Fibroblast of mammary gland (primary cell): ENCODE data around the gene IKZF2.

Experiments used
- DNase-seq: peaks from one replicate; pipeline ENCODE4 v3.0.0-alpha.2; 2010; ENCODE audit warnings: low read depth
- H3K4me3 ChIP-seq: 2 replicates; pipeline ENCODE4 v1.5.1; 2011; ENCODE audit warnings: low read depth, mild to moderate bottlenecking, low read length, moderate library complexity; ENCODE audit not compliant: control insufficient read depth
- TF ChIP-seq, protein P1 (sequence below): conservative IDR thresholded peaks from 2 replicates; pipeline ENCODE4 v1.5.1; 2011; ENCODE audit warnings: low read depth, low read length, inconsistent platforms; ENCODE audit not compliant: control insufficient read depth, insufficient read depth

The IKZF2 gene

GRCh38 chr2:212961255-212961654 is 190.2 kb downstream of the IKZF2 start:
- H3K4me3 ChIP-seq: no peak overlapping the region
- no peak for DNase-seq
- TF ChIP-seq, protein P1, sequence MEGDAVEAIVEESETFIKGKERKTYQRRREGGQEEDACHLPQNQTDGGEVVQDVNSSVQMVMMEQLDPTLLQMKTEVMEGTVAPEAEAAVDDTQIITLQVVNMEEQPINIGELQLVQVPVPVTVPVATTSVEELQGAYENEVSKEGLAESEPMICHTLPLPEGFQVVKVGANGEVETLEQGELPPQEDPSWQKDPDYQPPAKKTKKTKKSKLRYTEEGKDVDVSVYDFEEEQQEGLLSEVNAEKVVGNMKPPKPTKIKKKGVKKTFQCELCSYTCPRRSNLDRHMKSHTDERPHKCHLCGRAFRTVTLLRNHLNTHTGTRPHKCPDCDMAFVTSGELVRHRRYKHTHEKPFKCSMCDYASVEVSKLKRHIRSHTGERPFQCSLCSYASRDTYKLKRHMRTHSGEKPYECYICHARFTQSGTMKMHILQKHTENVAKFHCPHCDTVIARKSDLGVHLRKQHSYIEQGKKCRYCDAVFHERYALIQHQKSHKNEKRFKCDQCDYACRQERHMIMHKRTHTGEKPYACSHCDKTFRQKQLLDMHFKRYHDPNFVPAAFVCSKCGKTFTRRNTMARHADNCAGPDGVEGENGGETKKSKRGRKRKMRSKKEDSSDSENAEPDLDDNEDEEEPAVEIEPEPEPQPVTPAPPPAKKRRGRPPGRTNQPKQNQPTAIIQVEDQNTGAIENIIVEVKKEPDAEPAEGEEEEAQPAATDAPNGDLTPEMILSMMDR: no peak

GRCh38 chr2:212960336-212960735 is 191.1 kb downstream of the IKZF2 start:
- TF ChIP-seq, protein P1: no peak
- no peak for DNase-seq

GRCh38 chr2:212959471-212960117 is 191.8 kb downstream of the IKZF2 start:
- TF ChIP-seq, protein P1: no peak
- no peak for DNase-seq
- no peak overlapping the region for H3K4me3 ChIP-seq

More at GRCh38 chr2:212960336-212960735, 191.1 kb downstream of the IKZF2 start:
- no peak overlapping the region for H3K4me3 ChIP-seq

- TF ChIP-seq, protein P1: no peak
- no peak overlapping the region for H3K4me3 ChIP-seq
- peak; percentile 77 for DNase-seq
Observed at GRCh38 chr2:212958757-212959295, 192.6 kb downstream of the IKZF2 start.

- DNase-seq: no peak
- no peak overlapping the region for H3K4me3 ChIP-seq
- TF ChIP-seq, protein P1: no peak
Observed at GRCh38 chr2:212958133-212958532, 193.3 kb downstream of the IKZF2 start.

DNA sequence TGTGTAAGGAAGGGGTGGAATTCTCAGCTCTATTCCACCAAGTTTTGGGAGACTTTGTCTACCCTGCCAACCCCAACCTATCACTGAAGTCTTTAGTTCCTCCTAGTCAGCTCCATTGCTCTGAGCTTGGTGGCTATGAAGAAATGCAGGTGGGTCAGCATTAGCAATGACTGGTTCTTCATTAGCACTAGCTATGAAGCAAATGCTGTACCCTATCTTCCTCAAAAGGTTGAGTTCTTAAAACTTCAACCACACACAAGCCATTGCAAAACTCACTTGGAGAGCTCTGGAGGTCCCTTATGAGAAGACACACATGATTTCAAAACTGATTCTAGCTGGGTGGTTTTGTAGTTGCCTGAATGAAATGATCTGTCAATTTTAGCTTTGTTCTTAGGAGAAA is 193.8 kb downstream of the IKZF2 start:
- DNase-seq: no peak
- no peak overlapping the region for H3K4me3 ChIP-seq
- TF ChIP-seq, protein P1: no peak
